Measurements from ENCODE around the gene XRCC4. TPM values are rescaled to one million over a fixed set of nuclear protein-coding genes. Genes with fewer than 3 reads are reported as not detected.

XRCC4 gene
- total and polyA plus RNA-seq, 2 of the 8 experiments (the other 6 are each of a cell fraction or from before 2014, with no cell fraction given), result 3.0 to 8.3 TPM

GRCh38 chr5:83162601-83163000 is 85.3 kb downstream of the XRCC4 start (continued):
- TF ChIP-seq FOSL1 (IDR thresholded peaks at IDR 0.05; ENCODE audit: insufficient read depth, low read depth, low read length), result no peak

- ChIA-PET CTCF (ENCODE audit: partially characterized antibody) (no interaction called here), POLR2A (ENCODE audit: partially characterized antibody) (interaction anchor here (0.6 kb wide), 1 partner anchor 301 kb away, joined by 4 read pairs; no protein-coding TSS in a partner anchor)
- no peak for DNase-seq (ENCODE audit: low read depth in 1 of 2, low spot score in 2 of 2)
- no peak for TF ChIP-seq JUN (IDR thresholded peaks at IDR 0.05; ENCODE audit: low read depth, low read length)
- no peak for TF ChIP-seq TAF7 (optimal IDR thresholded peaks at IDR 0.05; ENCODE audit: borderline replicate concordance, low read depth, low read length)
- TF ChIP-seq GABPA (IDR thresholded peaks at IDR 0.05; ENCODE audit: borderline replicate concordance, insufficient read depth, low read length), result no peak
- no peak for TF ChIP-seq MAFK (IDR thresholded peaks at IDR 0.05; ENCODE audit: low read depth, low read length)
- no peak for TF ChIP-seq CHD2 (IDR thresholded peaks at IDR 0.05; ENCODE audit: low read length)
- TF ChIP-seq ATF3 (IDR thresholded peaks at IDR 0.05; ENCODE audit: insufficient read depth, low read depth, low read length), result no peak
- no peak for TF ChIP-seq FOSL1 (IDR thresholded peaks at IDR 0.05; ENCODE audit: insufficient read depth, low read depth, low read length)
- no peak for TF ChIP-seq CBX8 (IDR thresholded peaks at IDR 0.05; ENCODE audit: borderline replicate concordance, low read depth, low read length)
- no peak for TF ChIP-seq EGR1 (IDR thresholded peaks at IDR 0.05; ENCODE audit: borderline replicate concordance, low read depth, low read length)
- no peak for TF ChIP-seq TEAD4 (IDR thresholded peaks at IDR 0.05; ENCODE audit: low read depth, low read length)
- TF ChIP-seq CBX5 (IDR thresholded peaks at IDR 0.05; ENCODE audit: low read depth, low read length), result no peak
- Histone ChIP-seq H2BK120ac (replicated peaks; ENCODE audit: low read depth, low read length) (no peak overlapping the region), H3K4me1 (replicated peaks in 1 of 4; ENCODE audit: control insufficient read depth in 3 of 4, insufficient read depth in 4 of 4, low read length in 3 of 4) (no peaks in the 10 kb centered on the region), H4K8ac (ENCODE audit: extremely low read depth, insufficient read depth, low read length) (no peak overlapping the region), H3K9ac (replicated peaks in 1 of 4; ENCODE audit: extremely low read depth in 1 of 4, low read depth in 3 of 4, low read length in 3 of 4) (no peak overlapping the region), H3K23me2 (ENCODE audit: low read depth, low read length) (no peaks in the 10 kb centered on the region), H3K79me2 (ENCODE audit: control insufficient read depth in 1 of 2, insufficient read depth in 2 of 2, low read length in 2 of 2) (no peaks in the 10 kb centered on the region), H3K79me1 (ENCODE audit: low read depth, low read length) (no peaks in the 10 kb centered on the region), H2BK12ac (ENCODE audit: low read depth, low read length) (no peak overlapping the region), H2BK20ac (ENCODE audit: low read length) (no peak overlapping the region), H3K23ac (ENCODE audit: insufficient read length) (no peak overlapping the region), H4K91ac (replicated peaks; ENCODE audit: insufficient read length, low read length) (no peak overlapping the region), H3K18ac (ENCODE audit: extremely low read depth, low read length) (no peak overlapping the region), H2AFZ (ENCODE audit: low read length) (no peak overlapping the region), H2BK5ac (ENCODE audit: low read depth, low read length) (no peak overlapping the region), H3K27me3 (replicated peaks in 1 of 4; ENCODE audit: control insufficient read depth in 3 of 4, extremely low read depth in 1 of 4, insufficient read depth in 3 of 4, low read length in 3 of 4) (no peaks in the 10 kb centered on the region), H4K20me1 (replicated peaks in 1 of 2; ENCODE audit: control insufficient read depth in 1 of 2, insufficient read depth in 2 of 2, low read length in 2 of 2) (no peaks in the 10 kb centered on the region), H2AK5ac (ENCODE audit: low read depth, low read length) (no peak overlapping the region), H3K36me3 (ENCODE audit: control insufficient read depth in 2 of 4, insufficient read depth in 4 of 4, low read length in 3 of 4) (no peaks in the 10 kb centered on the region), H3K14ac (ENCODE audit: insufficient read length) (no peak overlapping the region), H3K9me3 (ENCODE audit: insufficient read depth in 2 of 2, low read depth in 1 of 2, low read length in 1 of 2) (no peaks in the 10 kb centered on the region), H3K4ac (replicated peaks; ENCODE audit: insufficient read length, low read depth, low read length) (no peak overlapping the region), H3K56ac (replicated peaks; ENCODE audit: insufficient read length, low read depth, low read length) (no peak overlapping the region), H3K4me3 (ENCODE audit: extremely low read depth in 1 of 4, insufficient read depth in 2 of 4, low read depth in 3 of 4, low read length in 4 of 4) (no peak overlapping the region), H3K4me2 (ENCODE audit: insufficient read depth in 1 of 2, low read depth in 2 of 2, low read length in 2 of 2) (no peak overlapping the region), H4K5ac (ENCODE audit: insufficient read length, low read depth, low read length) (no peak overlapping the region), H2BK15ac (ENCODE audit: low read length) (no peak overlapping the region), H3K27ac (ENCODE audit: low read depth, low read length) (no peak overlapping the region)
- no peak for FAIRE-seq
Measured at GRCh38 chr5:83167538-83167937, 90.2 kb downstream of the XRCC4 start.
